Activated T-cell treated with anti-CD3 and anti-CD28 coated beads, Interleukin-2, amount 50 U/mL, for 24 hours (primary cell): ENCODE data around the gene MRPL42.
A peak's percentile ranks its signal among the peaks of the same experiment; 100 is the strongest.
"Not testable (repeated sequence)": the region's sequence is repeated elsewhere in the genome, so short reads cannot be mapped to it uniquely, and the experiment has no call there.

ENCODE experiments used
- DNase-seq: peaks from one replicate; pipeline ENCODE4 v3.0.0-alpha.2; 2020
- H3K27ac Mint-ChIP-seq: 2 replicates; pipeline ENCODE4 v1.8.0; 2020; ENCODE audit warnings: mild to moderate bottlenecking, mixed read lengths
- H3K27me3 Mint-ChIP-seq: 2 replicates; pipeline ENCODE4 v1.8.0; 2020; ENCODE audit warnings: mixed read lengths
- H3K36me3 Mint-ChIP-seq: 2 replicates; pipeline ENCODE4 v1.8.0; 2020; ENCODE audit warnings: low read depth, mixed read lengths
- H3K4me1 Mint-ChIP-seq: 2 replicates; pipeline ENCODE4 v1.8.0; 2020; ENCODE audit warnings: low read depth, mixed read lengths
- H3K4me3 Mint-ChIP-seq: 2 replicates; pipeline ENCODE4 v1.8.0; 2020; ENCODE audit warnings: mild to moderate bottlenecking, moderate library complexity, mixed read lengths
- H3K9me3 Mint-ChIP-seq: 2 replicates; pipeline ENCODE4 v1.8.0; 2020; ENCODE audit warnings: mixed read lengths

The MRPL42 gene

DNA sequence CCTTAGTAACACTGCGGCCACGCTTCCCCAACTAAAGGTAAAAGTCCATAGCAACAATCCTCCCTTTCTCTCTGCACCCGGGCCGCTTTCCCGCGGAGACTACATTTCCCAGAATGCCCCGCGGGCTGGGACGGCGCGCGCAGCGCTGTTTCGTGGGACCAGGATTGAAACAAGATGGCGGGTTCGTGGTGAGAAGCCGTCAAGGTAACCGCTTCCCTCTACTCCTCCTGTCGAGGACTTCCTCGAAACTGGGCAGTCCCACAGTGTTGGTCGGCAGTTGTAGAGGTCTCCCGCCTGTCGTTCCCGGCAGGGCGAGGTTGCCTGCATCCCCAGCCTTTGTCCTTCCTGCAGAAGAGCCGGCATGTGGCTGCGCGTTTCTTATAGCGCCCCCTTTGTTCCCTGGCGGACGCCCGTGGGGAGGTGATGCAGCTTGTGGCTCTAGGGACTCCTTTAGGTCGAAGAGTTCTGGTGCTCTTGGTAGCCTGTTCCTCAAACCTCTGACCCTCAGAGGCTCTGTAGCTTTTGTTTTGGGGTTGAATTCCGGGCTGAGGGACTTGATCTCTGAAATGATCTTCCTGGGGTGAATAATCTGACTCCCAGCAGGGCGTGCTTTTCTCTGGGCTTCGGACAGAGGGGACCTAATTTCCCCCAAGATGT is at the start of gene MRPL42:
TSS of gene MRPL42 (plus strand) at position 164 of the 657 bp plus-strand sequence. CDS start 1,772 bp downstream, outside the sequence.
- peaks cover 42% of the 10 kb centered on the region for H3K36me3 Mint-ChIP-seq
- H3K27ac Mint-ChIP-seq: peak within 1 kb of the TSS; percentile 96
- peak; percentile 96 for DNase-seq
- H3K4me3 Mint-ChIP-seq: peak within 1 kb of the TSS; percentile 91
- peaks cover 34% of the 10 kb centered on the region for H3K4me1 Mint-ChIP-seq
- no peaks in the 10 kb centered on the region for H3K9me3 Mint-ChIP-seq
- no peaks in the 10 kb centered on the region for H3K27me3 Mint-ChIP-seq

DNA sequence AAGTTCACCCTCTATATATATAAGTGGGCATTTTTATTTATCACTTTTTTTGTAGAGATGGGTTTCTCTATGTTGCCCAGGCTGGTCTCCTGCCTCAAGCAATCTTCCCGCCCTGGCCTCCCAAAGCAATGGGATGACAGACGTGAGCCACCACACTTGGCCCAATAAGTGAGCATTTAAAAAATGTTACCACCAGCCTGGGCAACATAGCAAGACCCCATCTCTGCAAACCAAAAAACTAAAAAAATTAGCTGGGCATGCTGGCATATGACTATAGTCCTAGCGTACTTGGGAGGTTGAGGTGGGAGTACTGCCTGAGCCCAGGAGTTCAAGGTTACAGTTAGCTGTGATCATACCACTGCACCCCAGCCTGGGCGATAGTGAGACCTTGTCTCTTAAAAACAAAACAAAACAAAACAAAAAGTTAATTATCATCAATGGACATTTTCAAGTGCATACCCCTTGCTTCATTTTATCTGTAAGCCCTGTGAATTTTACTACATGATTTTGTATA is 49.3 kb upstream of the MRPL42 start:
- no peaks in the 10 kb centered on the region for H3K27me3 Mint-ChIP-seq
- no peak overlapping the region for H3K4me3 Mint-ChIP-seq

DNA sequence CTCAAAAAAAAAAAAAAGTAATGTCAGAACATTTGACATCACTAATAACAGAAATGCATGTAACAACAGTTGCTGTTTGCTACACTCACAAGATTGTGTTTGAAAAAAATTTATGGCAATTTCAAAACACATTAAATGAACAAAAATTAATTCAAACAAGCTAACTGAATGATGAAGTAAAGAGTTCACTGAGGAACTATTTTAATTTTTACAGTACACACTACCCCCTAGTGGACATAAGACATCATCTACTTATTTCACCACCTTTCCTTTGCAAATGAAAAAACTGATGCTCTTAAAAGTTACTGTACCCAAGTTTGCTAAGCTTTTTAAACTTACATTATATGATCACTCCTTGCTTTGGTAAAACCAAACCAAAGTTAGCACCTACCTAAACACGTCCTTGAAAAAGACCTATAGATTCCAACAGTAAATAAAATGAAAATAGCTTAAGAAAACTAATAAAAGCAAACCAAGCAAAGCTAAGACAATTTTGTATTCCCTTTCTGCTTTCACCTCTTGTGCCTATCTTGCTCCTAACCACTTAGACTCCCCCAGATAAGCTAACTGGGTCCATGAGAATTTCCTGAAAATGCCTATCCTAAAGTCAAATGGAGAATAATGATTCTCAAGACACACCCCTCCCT is 47.8 kb upstream of the MRPL42 start:
- peaks cover 91% of the 10 kb centered on the region for H3K4me1 Mint-ChIP-seq
- no peak overlapping the region for H3K4me3 Mint-ChIP-seq
- peak overlapping the region; percentile 76 for H3K27ac Mint-ChIP-seq
- no peak for DNase-seq
- H3K9me3 Mint-ChIP-seq: no peaks in the 10 kb centered on the region
- H3K36me3 Mint-ChIP-seq: peaks cover 32% of the 10 kb centered on the region
- no peaks in the 10 kb centered on the region for H3K27me3 Mint-ChIP-seq

More for the DNA sequence above, 49.3 kb upstream of the MRPL42 start:
- H3K4me1 Mint-ChIP-seq: peaks cover 88% of the 10 kb centered on the region
- H3K9me3 Mint-ChIP-seq: no peaks in the 10 kb centered on the region
- H3K27ac Mint-ChIP-seq: peak overlapping the region; percentile 59
- peaks cover 37% of the 10 kb centered on the region for H3K36me3 Mint-ChIP-seq
- DNase-seq: no peak

DNA sequence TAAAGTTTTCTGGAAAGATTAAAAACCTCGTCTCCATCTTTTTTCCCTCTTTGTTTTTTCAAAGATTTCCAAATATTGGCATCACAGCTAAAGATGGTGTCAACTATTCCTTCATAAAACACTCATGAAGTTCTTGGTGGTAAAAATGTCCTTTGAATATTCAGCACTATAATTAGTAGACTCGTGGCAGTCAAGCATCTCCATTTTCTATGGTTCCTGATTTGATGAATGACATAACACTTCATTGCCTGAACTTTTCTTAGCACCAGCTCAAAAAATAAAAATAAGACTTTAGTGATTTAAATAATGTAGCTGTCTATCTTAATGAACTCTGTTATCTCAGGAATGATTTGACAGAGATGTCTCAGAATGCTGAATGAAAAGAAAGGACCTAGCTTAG is 45.3 kb upstream of the MRPL42 start:
- H3K27ac Mint-ChIP-seq: peak overlapping the region; percentile 88
- peaks cover 91% of the 10 kb centered on the region for H3K4me1 Mint-ChIP-seq
- no peak for DNase-seq
- no peak overlapping the region for H3K4me3 Mint-ChIP-seq
- peaks cover 30% of the 10 kb centered on the region for H3K36me3 Mint-ChIP-seq
- no peaks in the 10 kb centered on the region for H3K9me3 Mint-ChIP-seq
- H3K27me3 Mint-ChIP-seq: no peaks in the 10 kb centered on the region

DNA sequence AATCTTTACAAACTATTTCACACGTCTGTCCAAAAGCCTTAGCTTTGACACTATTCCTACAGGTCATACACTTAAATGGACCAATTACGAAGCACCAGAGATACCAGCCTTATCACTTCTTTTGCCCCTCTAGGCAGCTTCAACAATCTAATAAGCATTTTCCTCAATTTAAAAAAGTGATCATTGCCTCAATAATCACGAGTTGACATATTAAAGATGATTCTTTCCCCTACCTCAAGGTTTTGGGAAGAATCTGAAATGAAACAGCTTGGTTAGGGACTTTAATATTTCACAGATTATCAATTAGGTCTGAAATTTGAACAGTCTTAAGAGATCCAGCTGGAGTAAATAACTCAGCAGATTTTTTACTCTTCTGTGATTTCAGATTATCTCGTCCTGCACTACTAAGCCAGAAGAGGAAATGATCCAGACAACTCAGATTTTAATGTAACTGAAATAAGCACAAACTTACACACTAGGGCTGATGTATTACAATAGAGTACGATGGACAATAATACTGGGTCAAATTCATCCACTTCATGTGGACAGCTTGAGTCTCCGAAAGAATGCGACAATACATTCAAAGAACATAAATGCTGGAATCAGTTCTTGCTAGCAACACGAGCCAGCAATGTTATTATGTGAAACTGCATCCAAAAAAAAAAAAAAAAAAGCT is 41.4 kb upstream of the MRPL42 start:
- peaks cover 40% of the 10 kb centered on the region for H3K36me3 Mint-ChIP-seq
- no peak for DNase-seq
- H3K9me3 Mint-ChIP-seq: no peaks in the 10 kb centered on the region
- peak overlapping the region; percentile 73 for H3K27ac Mint-ChIP-seq
- H3K27me3 Mint-ChIP-seq: no peaks in the 10 kb centered on the region
- H3K4me3 Mint-ChIP-seq: no peak overlapping the region
- H3K4me1 Mint-ChIP-seq: peaks cover 90% of the 10 kb centered on the region

DNA sequence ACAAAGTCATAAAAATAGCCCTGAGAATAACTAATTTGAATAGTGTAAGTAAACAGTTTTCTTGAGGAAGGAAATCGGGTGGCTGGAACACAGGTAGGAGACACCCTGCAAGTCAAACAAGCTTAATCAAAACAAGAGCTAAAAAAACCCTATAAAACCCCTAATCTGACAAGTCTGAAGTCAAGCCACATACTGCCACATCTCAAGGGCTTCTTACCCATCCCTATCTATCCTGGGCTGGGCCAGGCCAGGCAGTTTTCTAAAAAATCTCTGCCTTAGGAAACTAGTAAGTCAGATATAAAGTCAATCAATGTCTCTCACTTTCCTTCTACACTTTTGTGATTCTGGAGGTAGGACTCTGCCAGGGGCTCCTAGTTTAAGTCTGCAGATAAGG is 40.9 kb upstream of the MRPL42 start:
- H3K36me3 Mint-ChIP-seq: peaks cover 43% of the 10 kb centered on the region
- H3K4me3 Mint-ChIP-seq: peak overlapping the region; percentile 23
- peak overlapping the region; percentile 73 for H3K27ac Mint-ChIP-seq
- H3K4me1 Mint-ChIP-seq: peaks cover 89% of the 10 kb centered on the region
- no peaks in the 10 kb centered on the region for H3K9me3 Mint-ChIP-seq
- no peak for DNase-seq
- no peaks in the 10 kb centered on the region for H3K27me3 Mint-ChIP-seq

DNA sequence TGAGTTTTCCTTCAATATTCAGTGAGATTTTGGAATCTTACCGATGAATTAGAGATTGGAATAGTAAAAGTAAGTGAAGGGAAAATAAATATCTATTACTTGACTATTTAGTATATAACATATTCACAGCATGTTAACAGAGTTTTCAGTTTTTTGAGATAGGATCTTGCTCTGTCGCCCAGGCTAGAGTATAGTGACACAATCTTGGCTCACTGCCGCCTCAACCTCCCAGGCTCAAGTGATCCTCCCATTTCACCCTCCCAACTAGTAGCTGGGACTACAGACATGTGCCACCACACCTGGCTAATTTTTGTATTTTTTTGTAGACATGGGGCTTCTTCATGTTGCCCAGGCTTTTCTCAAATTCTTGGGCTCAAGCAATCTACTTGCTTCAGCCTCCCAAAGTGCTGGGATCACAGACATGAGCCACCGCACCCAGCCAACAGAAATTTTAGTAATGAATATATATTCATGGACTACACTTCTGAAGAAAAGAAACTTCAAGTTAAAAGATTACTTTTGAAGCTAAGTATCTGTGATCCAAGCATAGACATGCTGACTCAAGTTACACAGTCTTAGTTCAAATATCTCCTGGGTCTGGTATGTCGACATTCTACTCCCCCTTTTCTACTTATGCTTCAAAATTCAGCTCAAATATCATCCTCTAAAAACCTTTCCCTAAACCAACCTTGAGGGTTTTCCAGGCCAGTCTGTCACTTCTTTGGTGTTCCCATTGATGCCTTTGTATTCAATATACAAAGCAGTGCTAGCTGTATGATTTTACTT is 39.3 kb upstream of the MRPL42 start:
- H3K9me3 Mint-ChIP-seq: no peaks in the 10 kb centered on the region
- no peak overlapping the region for H3K4me3 Mint-ChIP-seq

DNA sequence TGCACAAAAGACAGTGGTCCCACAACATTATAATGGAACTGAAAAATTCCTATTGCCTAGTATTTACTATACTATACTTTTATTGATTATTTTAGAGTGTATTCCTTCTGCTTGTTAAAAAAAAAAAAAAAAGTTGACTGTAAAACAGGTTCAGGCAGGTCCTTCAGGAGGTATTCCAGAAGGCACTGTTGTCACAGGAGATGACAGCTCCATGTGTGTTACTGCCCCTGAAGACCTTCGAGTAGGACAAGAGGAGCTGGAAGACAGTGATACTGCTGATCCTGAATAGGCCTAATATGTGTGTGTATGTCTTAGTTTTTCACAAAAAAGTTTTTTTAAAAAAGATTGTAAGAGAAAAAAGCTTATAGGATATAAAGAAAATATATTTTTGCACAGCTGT is 37.9 kb upstream of the MRPL42 start:
- DNase-seq: no peak
- H3K4me3 Mint-ChIP-seq: no peak overlapping the region
- H3K27me3 Mint-ChIP-seq: no peaks in the 10 kb centered on the region
- no peak overlapping the region for H3K27ac Mint-ChIP-seq
- no peaks in the 10 kb centered on the region for H3K9me3 Mint-ChIP-seq
- H3K4me1 Mint-ChIP-seq: peaks cover 86% of the 10 kb centered on the region
- peaks cover 41% of the 10 kb centered on the region for H3K36me3 Mint-ChIP-seq

More for the DNA sequence above, 39.3 kb upstream of the MRPL42 start:
- H3K36me3 Mint-ChIP-seq: peaks cover 39% of the 10 kb centered on the region
- H3K4me1 Mint-ChIP-seq: peaks cover 85% of the 10 kb centered on the region
- DNase-seq: no peak
- H3K27me3 Mint-ChIP-seq: no peaks in the 10 kb centered on the region
- peak overlapping the region; percentile 58 for H3K27ac Mint-ChIP-seq

DNA sequence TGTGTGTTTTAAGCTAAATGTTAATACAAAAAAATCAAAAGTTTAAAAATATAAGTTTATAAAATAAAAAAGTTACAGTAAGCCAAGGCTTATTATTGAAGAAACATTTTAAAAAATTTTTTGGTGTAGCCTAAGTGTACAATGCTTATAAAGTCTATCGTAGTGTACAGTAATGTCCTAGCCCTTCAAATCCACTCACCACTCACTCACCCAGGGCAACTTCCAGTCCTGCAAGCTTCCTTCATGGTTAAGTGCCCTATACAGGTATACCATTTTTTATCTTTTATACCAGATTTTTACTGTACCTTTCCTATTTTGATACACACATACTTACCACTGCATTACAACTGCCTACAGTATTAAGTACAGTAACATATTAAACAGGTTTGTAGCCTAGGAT is 37.5 kb upstream of the MRPL42 start:
- Mint-ChIP-seq H3K27me3 (no peaks in the 10 kb centered on the region), H3K27ac (peak overlapping the region; percentile 26), H3K4me3 (no peak overlapping the region), H3K9me3 (no peaks in the 10 kb centered on the region), H3K36me3 (peaks cover 40% of the 10 kb centered on the region), H3K4me1 (peaks cover 84% of the 10 kb centered on the region)
- DNase-seq: no peak

DNA sequence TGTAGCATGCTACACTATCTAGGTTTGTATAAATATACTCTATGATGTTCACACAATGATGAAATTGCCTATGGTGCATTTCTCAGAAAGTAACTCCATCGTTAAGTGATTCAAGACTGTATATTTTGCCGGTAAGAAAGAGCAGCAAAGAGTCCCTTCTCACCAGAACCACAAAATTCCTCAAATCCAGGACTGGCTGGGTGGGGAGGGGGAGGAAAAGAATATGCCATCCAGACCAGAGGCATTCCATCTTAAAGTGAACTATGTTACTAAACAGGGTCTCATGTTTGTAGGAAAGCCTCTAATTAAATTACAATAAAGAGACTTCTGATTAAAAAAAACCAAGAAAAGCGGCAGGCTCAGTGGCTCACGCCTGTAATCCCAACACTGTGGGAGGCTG is 37.0 kb upstream of the MRPL42 start:
- Mint-ChIP-seq H3K4me3 (no peak overlapping the region), H3K27me3 (no peaks in the 10 kb centered on the region), H3K4me1 (peaks cover 84% of the 10 kb centered on the region), H3K27ac (no peak overlapping the region), H3K9me3 (no peaks in the 10 kb centered on the region), H3K36me3 (peaks cover 40% of the 10 kb centered on the region)
- DNase-seq: no peak

DNA sequence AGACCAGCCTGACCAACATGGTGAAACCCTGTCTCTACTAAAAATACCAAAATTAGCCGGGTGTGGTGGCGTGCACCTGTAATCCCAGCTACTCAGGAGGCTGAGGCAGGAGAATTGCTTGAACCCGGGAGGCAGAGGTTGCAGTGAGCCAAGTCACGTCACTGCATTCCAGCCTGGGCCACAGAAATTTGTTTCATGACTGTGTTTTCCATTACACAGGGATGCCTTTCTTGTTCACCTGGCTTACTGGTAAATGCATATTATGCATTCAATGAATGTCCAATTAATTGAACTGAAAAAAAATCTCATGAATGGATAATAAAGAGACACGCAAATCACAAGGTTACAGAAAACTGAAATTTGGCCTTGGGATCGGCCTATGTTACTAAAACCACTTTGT is 35.3 kb upstream of the MRPL42 start:
- DNase-seq, H3K27me3 Mint-ChIP-seq, H3K4me3 Mint-ChIP-seq, H3K9me3 Mint-ChIP-seq: not testable (repeated sequence)
- H3K4me1 Mint-ChIP-seq: peaks cover 84% of the 10 kb centered on the region
- peak overlapping the region; percentile 68 for H3K27ac Mint-ChIP-seq
- peaks cover 38% of the 10 kb centered on the region for H3K36me3 Mint-ChIP-seq

DNA sequence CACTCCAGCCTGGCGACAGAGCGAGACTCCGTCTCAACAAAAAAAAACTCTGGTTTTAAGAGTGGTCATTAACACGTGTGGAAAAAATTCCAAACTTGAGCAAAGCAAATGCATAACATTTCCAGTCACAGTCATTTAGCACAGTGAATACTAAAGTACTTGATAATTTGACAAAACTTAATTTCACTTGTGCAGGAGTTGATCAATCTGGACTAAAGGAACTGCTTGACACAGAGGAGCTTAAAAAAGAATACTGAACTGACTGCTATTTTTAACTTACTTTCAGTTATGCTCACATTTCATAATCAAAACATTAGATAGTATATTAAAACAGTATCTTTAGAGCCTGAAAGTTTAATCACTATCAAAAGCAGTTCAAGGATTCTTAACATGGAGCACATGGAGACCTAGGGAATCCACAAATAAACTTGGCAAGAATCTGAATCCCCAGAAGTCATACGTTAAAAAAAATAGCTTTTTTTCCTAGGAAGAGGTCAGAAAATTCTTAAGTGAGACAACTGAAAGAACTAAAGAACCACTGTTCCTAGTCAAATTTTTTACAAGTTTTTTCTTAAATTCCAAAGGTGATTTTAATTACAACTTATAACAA is 33.0 kb upstream of the MRPL42 start:
- no peak for DNase-seq
- peaks cover 86% of the 10 kb centered on the region for H3K4me1 Mint-ChIP-seq
- H3K27me3 Mint-ChIP-seq: no peaks in the 10 kb centered on the region
- H3K36me3 Mint-ChIP-seq: peaks cover 41% of the 10 kb centered on the region
- no peaks in the 10 kb centered on the region for H3K9me3 Mint-ChIP-seq
- peak overlapping the region; percentile 11 for H3K27ac Mint-ChIP-seq
- H3K4me3 Mint-ChIP-seq: no peak overlapping the region

DNA sequence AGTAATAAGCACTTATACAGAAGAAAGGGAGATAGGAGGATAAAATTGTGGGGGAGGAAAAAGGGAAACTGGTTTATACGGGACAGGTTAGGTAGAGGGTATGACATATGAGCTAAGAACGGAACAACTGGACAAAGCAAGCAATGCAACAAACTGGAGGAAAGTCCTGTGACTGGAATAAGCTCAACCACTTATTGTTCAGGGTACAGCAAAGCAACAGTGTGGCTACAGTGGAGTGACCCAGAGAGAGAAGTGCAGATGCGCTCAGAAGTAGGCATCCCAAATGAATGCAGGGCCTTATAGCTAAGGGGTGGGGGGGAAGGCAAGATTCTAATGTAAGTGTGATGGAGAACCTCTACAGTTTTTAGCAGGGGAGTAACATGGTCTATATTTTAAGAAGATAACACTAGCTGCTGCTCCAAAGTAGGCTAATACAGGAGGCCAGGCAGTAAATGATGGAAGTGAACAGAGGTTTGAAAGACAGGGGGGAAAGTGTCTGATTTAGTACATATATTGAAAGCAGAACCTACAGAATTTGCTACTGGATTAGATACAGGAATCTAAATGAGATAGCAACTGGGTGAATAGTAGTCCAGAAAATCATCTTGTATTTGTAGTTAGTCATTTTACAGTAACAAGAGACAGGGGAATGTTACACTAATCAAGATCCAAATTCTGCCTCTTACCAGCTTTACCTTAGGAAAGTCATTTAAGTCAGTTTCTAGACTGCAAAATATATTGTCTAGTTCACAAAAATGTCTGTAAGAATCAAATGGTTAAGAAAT is 28.9 kb upstream of the MRPL42 start:
- Mint-ChIP-seq H3K4me3 (peak overlapping the region; percentile 95), H3K27me3 (no peaks in the 10 kb centered on the region), H3K9me3 (no peaks in the 10 kb centered on the region), H3K36me3 (peaks cover 37% of the 10 kb centered on the region), H3K27ac (peak overlapping the region; percentile 81), H3K4me1 (peaks cover 80% of the 10 kb centered on the region)
- no peak for DNase-seq
